NCI-H82 (cell line): Measurements from ENCODE around the gene NUAK2.

Experiments used
- DNase-seq: peaks from one replicate; lab custom pipeline; 2025; lab: John Stamatoyannopoulos, UW

The NUAK2 gene

DNA sequence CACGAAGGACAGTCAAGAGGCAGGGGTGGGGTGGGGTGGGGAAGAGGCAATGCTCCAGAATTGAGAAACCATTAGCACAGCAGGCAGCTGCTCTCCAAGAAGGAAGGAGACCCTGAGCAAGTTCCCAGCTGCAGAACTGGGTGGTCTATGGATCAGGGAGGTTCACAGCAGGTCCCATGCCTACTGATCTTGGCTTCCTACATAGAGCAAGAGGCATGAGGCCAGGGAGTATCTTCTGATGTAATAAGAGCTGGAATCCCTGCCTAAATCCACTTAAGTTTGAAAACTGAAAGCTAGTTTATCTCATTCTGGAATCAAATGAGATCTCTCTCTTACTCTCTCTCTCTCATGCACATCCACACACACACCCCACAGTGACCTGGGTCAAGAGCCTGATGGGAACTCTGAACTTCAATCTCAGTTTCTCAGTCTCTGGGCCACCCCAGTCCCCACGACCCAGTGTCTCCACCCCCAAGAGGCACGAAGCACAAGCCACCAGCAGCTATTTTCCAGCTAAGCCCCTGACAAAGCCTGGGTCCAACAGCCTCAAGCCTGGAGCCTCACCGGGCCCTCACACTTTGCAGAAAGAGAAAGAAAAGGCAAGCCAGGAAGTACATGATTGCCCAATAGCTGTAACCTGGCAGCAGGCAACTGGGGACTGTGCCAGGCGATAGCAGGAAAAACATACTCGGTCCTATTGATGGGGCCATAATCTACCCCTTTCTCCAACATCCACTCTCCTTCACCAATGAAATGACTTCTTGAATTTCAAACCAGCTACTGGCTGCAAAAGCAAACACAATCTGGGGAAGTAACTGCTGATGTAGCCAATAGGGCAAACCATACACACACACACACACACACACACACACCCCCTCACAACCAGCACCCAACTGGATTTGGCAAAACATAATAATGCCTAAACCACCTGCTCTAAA, 2.2 kb downstream of the NUAK2 start:
- peak; percentile 65 for DNase-seq

DNA sequence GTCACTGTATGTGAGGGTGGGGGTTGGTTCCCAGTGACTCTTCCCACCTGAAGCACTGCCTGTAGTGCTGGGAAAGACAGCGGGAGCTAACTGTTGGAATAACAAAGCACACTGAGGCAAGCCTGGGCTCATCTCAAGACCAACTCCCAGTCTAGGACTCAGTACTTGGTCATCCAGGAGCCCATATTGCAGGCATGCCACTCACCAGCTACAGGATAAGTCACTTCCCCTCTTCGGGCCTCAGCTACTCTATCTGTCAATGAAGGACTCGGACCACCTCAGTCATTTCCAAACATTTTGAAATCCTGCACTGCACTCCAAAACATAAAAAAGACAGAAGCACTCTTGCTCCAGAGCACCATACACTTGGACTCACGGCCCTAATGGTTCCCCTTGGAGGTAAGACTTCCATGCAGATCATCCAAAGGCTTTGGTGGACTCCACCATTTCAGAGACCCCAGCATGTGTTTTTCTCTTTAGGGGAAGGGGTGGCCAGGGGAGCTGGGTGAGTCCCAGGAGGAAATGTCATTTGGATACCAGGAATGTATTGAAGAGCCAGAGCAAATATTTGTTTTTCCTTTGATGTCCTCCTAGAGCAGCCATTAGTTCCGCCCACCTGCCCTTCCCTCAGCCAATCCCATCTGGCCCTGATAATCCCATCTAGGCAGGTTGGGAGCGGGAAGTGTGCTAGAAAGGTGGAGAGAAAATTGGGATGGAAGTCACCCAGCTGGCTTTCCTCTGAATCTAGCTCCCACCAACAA, 3.1 kb downstream of the NUAK2 start:
- DNase-seq = peak; percentile 54

DNA sequence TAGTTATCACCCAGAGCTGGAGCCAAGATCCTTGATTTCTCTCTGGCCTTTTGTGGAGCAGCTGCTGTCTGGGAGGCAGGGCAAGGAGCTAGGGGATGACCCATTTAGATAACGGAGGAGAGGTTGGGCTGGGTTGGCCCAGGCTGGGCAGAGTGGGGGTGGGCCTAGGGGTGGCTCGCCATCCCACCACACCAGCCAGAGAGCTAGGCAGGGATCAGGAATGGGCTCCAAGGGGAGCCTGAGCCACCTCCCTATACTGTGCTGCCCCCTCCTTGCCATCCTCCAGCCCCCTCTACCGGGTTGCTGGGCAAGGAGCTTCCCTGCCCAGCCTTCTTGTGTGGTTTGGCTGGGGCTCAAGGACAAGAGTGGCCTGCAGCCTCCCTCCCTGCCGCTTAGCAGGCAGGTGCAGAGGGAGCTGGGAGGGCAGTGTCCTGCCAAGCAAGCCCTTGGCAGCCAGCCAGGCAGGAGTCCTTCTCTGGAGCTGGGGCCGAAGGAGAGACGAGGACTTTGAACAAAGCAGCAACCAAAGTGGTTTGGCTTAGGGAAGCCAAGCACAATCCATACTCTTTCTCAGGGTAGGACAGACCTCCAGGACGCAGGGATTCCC, 4.1 kb downstream of the NUAK2 start:
- DNase-seq = peak; percentile 66

DNA sequence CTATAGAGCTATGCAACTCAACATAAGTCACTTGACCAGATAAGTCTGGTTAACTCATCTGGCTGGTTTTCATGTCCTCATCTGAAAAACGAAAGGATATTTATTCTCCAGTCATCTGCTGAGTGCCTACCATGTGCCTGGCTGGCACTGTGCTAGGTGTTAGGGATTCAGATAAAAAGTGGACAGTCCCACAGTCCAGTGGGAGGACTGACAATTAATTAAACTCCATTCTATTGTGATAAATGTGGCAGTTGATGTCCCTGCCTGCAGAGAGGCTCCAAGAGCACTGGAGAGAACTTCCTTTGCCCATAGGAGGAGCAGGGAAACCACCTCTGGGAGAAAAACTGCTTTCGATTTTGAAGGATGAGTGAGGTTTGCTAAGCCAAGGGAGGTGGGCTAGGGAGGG, 5.4 kb downstream of the NUAK2 start:
- no peak for DNase-seq

DNA sequence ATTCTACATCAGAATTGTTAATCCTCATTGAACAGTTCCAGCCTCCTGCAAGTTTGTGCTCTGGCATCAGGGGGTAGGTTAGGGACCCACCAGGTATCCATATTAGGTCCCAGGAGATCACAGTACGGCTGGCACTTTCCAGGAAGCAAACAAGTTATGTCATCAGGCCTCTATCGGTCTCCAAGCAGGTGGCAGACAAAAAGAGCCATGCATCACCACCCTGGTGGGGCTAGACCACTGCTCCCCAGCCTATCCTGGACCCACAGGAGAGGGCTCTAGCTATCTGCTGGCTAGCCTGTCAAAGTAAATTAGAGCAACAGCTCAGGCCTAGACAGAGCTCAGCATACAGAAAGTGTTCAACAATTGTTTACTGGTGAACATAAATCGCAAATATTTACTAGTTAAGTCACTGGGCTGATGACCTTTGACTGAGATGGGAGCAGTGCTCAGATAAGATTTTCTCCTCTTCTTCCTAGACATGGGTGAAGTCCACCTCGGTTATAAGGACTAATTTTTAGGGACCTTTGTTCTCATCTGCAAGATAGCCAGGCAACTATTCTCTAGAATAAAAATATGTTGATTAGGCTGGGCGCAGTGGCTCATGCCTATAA, 6.4 kb downstream of the NUAK2 start:
- DNase-seq = no peak

DNA sequence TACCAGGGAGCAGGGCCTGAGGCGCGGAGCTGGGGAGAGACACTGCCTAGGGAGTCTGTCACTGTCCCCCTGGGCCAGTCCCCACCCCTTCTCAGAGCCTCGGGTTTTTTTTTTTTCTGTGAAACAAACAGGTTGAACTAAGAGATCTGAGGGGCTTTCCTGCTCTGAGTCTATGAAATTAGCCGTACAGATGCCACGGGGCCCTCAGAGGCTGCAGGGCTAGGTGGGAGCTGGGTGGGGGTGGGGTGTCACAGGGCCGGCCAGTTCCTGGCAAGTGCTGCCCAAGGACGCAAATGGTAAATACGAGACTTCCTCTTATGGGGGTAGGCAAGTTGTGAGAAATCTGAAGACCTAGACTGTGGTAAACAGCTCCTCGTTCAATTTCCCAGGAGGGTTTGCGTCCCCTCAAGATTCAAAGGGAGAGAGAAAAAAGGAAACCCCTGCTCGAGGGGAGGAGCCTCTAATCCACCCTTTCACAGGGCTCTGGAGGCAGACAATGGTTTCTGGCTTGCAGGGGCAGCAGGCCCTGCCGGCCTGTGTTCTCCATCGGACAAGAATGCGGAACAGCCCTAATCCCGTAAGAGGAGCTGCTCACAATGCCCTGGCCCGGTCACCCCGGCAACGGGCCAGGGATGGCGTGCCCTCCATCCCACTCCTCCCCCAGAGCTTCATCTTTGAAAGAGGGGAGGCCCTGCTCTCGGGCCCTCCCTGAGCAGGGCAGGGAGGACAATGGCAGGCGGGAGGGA, 7.8 kb downstream of the NUAK2 start:
- peak; percentile 92 for DNase-seq

DNA sequence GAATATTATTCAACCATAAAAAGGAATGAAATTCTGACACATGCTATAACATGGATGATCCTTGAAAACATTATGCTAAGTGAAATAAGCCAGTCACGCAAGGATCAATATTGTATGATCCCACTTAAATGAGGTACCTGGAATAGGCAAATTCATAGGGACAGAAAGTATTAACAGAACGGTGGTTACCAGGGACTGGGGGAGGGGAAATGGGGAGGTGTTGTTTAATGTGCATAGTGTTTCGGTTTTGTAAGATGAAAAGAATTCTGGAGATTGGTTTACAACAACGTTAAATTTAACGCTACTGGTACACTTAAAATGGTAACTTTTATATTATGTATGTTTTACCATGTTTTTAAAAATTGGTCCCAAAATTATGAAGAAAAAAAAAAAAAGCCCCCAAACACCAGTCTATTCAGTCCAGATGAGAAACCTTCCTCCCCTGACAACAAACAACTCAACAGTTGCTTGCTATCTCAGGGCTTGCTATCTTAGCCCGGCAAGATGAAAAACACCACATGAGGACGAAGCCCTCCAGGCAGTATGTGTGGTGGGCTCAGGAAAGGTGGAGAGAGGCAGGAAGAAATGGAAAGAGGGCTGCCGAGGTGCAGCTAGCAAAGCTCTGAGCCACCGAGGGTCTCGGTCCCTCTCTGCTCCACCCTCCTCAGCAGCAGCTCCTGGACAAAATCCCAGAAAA, 8.5 kb downstream of the NUAK2 start:
- no peak for DNase-seq

DNA sequence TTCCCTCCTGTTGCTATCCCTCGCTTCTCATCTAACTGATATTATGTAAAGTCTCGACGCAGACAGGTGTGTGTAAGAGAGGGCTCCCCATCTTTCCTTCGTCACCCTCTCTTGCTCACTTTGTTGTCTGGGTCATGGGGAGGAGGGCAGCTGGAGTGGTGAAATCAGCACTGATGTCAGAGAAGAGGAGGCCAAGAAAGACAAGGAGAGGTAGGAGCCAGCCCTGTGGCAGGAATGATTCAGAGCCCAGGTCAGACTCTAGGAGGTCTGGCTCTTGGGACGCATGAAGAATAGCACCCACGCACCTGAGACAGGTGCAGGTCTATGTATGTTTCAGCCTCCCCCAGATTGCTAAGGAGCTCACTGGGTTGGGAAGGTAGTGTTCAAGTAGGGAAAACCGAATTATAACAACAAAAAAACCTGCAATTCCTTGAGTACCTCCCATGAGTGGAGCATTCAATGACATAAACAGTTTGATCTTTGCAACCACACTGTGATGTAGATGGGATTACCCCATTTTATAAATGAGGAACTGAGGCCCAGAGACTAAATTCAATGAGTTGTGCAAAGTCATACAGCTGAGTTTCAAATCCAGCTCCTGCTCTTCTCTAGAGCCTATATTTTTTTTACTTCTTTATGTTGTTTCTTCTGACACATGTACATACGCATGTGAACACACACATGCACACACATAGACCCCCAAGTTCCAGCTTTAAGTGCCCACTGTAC, 10.4 kb downstream of the NUAK2 start:
- DNase-seq = no peak

DNA sequence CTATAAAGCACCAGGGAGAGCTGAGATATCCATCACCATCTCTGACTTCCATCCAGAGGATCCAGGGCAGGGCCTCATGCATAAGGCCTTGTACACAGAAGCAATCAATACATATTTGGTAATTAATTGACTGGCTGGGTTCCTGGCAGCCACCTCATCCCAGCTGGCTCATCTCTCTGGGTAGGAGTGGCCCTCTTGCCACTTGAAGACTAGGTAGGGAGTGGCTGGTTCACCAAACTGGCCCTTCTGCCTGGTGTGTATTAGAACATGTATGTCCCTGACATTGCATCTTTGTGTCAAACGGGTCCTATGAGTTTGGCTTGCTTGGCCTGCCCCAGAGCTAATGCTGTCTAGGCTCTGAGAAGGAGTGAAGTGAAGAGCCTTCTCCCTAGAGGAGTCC, 11.8 kb downstream of the NUAK2 start:
- DNase-seq = no peak

DNA sequence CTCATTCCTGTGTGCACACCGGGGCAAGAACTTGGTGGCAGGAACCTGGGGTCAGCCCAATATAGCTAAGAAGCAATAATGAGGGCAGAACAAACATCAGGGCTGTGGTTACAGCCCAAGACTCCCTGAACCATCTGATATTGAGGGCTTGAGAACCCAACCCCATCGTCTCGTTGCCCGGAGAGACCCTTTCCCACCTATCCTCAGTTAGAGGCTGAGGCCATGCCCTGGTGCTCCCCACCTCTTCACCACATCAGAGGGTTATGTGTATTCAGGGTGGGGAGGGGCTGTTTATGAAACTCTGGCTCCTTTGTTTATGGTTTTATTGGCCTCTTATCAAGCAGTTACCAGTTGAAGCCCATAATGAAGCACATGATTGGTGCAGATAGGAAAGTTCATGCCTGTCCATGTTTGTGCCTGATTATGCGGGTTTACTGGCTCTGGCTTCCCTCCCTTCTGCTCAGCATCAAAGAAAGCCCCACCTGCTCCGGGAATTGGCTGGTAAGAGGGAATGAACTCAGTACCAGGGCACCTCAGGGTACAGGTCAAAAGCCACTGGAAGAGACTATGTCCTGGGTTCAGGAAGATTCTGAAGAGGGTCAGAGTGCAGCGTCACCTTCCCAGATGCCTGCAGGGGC, 14.5 kb downstream of the NUAK2 start:
- no peak for DNase-seq

DNA sequence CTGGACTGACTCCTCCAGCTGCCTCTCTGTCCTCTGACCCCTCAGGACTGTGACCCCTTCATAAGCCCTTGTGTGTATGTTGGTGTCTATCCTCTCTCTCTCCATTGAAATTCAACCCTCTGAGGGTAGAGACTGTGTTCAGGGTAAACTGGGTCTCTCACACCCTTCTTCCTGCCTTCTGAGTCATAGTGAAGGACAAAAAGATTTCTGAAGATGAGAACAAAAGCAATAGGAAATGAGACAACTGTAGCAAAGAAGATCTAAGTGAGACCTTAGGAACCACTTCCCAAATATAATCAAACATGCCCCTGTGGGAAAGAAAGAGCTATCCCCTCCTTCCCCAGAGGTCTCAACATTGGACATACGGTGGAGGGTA, 16.9 kb downstream of the NUAK2 start:
- no peak for DNase-seq

DNA sequence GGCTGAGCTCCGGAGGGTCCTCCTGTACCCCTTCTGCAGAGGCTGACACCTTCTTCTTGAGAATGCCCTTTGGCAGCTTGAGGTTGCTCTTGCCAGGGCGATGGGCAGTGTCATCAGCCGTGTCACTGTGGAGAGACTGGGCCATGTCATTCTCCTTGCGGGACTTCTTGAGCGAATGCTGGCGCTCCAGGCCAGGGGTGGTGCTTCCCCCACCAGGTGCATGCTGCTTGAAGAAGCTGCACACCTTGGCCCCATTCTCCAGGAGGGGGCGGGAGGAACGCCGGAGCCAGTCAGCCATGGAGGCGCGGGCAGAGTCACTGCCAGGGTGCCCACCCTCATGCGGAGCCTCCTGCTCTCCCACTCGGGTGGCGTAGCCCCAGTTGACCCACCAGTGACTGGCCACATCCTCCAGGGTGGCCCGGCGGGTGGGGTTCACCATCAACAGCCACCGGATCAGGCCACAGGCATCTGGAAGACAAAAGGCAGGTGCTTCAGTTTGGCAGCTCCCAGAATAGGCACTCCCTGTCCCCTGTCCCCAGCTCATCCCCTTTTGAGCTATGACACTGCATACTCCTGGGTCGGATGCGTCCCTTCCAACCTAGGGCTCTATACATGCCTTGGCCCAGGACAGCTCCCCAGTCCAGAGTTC, 17.4 kb downstream of the NUAK2 start:
- DNase-seq = no peak

DNA sequence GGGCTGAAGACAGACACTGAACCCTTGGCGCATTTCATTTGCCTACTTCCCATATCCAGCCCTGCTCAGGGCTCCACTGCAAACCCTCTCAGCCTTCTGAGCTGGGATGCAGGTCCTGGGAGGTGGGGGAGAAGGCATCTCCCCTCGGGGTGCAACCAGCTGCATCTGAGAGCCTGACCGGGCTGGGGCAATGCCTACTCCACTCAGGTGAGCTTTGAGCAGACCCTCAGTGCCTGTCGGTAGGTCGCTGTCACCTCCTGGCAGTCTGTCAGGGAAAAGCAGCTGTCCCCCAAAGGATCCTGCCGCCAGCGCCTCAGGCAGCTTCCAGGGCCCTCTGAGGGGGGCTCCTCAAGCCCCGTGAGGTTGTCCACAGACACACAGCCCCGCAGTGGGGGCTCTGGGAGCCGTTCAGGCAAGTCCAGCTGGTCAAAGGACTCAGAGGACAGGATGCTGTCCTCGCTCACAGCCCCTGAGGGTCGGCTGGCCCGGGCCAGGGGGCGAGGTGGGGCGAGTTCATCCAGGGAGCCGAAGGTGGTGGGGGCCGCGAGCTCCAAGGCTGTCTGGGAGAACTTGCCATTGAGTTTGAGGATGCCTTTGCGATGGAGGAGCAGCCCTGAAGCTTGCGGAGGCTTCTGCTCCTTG, 18.2 kb downstream of the NUAK2 start:
- no peak for DNase-seq

DNA sequence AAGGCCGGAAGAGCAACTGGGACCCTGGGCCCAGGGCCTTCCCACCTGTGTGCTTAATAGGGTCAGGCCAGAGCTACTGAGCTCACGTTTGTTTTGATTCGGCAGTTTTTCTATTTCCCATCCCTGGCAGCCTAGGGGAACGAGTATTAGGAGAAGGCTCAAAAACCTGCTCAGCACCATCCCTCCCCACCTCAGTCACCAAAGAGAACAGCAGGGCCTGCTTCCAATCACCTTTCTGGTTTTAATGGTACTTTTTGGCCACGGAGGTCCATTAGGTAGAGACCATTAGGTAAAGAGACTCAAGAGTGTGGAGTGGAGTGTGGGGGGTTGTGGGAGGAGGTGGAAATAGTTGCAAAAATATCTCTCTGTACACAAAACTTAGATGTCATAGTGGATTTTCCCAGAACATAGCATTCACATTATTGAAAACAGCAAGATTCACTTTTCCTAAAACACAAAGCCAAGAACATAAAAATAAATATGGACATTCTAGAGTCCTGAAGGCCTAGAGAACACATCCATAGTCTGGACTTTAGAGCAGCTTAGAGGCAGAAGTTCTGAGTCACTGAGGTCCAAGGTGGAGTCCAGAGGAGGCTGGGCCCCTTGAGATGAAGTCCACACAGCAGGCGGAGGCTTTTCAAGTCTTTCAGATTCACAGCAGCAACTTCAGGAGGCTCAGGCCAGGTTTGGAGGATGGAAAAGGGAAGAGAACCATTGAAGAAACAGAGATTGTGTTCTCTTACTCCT, 19.5 kb downstream of the NUAK2 start:
- DNase-seq = no peak

DNA sequence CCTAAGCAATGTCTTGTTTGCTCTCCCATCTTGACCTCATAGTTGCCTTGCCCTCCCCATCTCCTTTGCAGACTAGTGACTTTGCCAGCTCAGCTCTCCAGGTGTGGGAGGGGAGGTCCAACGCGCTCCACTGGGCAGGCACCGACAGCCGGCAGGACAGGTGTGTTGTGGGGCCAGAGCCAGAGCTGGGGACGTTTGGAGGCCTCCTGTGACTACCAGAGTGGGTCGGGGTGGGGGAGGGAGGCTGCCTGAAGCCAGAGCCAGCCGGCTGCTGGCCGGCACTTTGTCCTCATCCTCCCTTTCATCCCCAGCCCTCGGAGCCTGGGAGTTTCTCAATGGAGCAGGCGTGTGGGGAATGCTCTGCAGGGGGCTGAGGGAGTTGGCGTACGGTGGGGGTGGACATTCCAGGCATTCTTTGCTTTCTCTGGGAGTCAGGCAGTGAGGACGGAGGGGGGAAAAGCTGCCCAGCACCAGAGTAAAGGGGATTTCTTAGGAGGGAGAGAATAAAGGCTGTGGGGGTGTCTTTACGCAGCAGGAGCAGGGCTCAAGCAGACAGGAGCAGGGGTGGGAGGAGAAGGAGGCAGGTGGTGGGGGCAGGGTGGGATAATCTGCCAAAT, 20.2 kb downstream of the NUAK2 start:
- peak; percentile 92 for DNase-seq

DNA sequence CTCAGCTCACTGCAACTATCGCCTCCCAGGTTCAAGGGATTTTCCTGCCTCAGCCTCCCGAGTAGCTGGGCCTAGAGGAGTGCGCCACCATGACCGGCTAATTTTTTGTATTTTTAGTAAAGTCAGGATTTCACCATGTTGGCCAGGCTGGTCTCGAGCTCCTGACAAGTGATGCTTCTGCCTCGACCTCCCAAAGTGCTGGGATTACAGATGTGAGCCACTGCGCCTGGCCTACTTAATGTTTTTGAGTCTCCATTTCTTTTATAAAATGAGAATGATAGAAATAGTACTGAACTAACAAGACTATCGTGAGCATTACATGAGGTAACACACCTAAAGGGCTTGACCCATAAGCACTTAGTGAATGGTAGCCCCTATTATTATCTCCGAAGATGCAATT, 21.4 kb downstream of the NUAK2 start:
- DNase-seq = no peak

DNA sequence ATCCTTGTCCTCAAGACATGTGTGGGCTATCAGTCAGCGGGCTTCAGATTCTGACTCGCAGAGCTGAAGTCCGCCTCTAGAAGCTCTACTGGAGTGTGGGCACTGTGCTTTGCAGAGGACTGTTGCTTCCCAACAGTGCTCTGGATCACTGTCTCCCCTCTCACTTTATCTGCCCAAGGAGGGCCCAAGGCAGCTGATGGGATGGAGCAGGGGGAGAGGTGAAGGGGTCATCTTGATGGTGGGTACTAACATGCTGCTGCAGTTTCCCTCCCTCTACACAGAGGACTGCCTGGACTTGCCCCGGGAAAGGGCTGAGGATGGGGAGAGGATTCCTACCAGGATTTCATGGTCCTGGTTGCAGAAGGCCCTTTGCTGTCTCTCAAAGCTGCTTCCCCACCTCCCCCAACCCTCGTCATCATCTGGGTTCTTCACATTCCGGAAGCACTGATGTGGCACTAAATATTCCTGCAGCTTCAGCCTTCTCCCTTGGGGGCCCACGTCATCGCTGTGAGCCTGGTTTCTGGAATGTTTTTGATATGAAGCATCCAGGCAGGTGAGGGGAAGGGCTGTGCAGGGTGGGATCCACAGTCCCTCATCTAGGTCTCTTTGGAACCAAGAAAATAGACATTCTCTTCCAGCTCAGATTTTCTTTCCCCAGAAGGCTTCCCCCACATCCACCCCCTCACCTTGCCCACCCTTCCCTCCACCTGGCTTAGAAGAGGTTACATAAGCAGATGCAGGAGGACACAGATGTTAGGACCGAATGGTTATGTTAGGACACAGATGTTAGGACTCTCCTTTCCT, 23.2 kb downstream of the NUAK2 start:
- no peak for DNase-seq
